Esophagus muscularis mucosa (tissue), 4 donors: ENCODE results near the gene UVSSA. TPM values are rescaled to one million over a fixed set of nuclear protein-coding genes. Genes with fewer than 3 reads are reported as not detected.

Experiments used
- DNase-seq: peaks from one replicate; pipeline ENCODE4 v3.0.0-alpha.2; 2017; ENCODE audit errors: extremely low spot score
- H3K27ac ChIP-seq, 4 donors: fragments of 200-600 bp; sonication (generic); replicated peaks in 1 of 4; 1 replicate in 3 of 4; 2 replicates in 1 of 4; pipeline ENCODE4 v1.5.1; 2016 to 2019; ENCODE audit warnings: mild to moderate bottlenecking in 1 of 4
- H3K27me3 ChIP-seq, 4 donors: fragments of 200-600 bp; sonication (generic); one replicate each; pipeline versions ENCODE4 v1.5.1 to v1.6.0; 2016 to 2019
- H3K36me3 ChIP-seq, 4 donors: fragments of 200-600 bp; sonication (generic); one replicate each; pipeline ENCODE4 v1.5.1; 2016 to 2019
- H3K4me1 ChIP-seq, 4 donors: fragments of 200-600 bp; sonication (generic); one replicate each; pipeline ENCODE4 v1.5.1; 2016 to 2019
- H3K4me3 ChIP-seq, 4 donors: fragments of 200-600 bp; sonication (generic); 1 replicate in 2 of 4; 2 replicates in 2 of 4; pipeline ENCODE4 v1.5.1; 2016 to 2019; ENCODE audit warnings: mild to moderate bottlenecking in 4 of 4, moderate library complexity in 1 of 4
- H3K9me3 ChIP-seq, 4 donors: fragments of 200-600 bp; sonication (generic); 1 replicate in 3 of 4; 2 replicates in 1 of 4; pipeline ENCODE4 v1.5.1; 2016 to 2019
- CTCF ChIP-seq, 3 experiments: fragments of 200-600 bp in 2 of 3; fragments of 450-650 bp in 1 of 3; sonication (generic) in 2 of 3; IDR thresholded peaks; one replicate each; pipeline ENCODE4 v1.5.1; 2017 to 2019; ENCODE audit warnings: antibody characterized with exemption in 3 of 3, mild to moderate bottlenecking in 2 of 3, moderate library complexity in 1 of 3
- EP300 ChIP-seq: sonication (generic); formaldehyde crosslinking; IDR thresholded peaks from one replicate; pipeline ENCODE4 v1.6.1; 2017; ENCODE audit warnings: antibody characterized with exemption
- POLR2A ChIP-seq: fragments of 450-650 bp; IDR thresholded peaks from one replicate; pipeline ENCODE4 v1.6.1; 2017; ENCODE audit warnings: antibody characterized with exemption, moderate library complexity, mild to moderate bottlenecking, low read depth
- POLR2AphosphoS5 ChIP-seq, 2 donors: sonication (generic); formaldehyde crosslinking; IDR thresholded peaks; one replicate each; pipeline ENCODE4 v1.6.1; 2017; ENCODE audit warnings: antibody characterized with exemption in 2 of 2
- WGBS: methylation state at CpG from one replicate; pipeline ENCODE4 v1.1.5; 2018; 5-methylcytosine and 5-hydroxymethylcytosine counted together
- intact Hi-C: fragments of 100-400 bp; cut with DNase I; formaldehyde crosslinking; loops from one replicate; pipeline ENCODE4 v1.15.1; 2023
- total RNA-seq, 4 donors: library from RNA; depleted of rRNA; stranded (reverse); fragments of >200 nt; gene quantifications; one replicate each; pipeline versions ENCODE4 v1.1.0 to v1.2.1, GENCODE V29; 2016

UVSSA gene
- total RNA-seq, 4 donors from 2014 or later = 8.9 to 16.5 (median 13.1) TPM

DNA sequence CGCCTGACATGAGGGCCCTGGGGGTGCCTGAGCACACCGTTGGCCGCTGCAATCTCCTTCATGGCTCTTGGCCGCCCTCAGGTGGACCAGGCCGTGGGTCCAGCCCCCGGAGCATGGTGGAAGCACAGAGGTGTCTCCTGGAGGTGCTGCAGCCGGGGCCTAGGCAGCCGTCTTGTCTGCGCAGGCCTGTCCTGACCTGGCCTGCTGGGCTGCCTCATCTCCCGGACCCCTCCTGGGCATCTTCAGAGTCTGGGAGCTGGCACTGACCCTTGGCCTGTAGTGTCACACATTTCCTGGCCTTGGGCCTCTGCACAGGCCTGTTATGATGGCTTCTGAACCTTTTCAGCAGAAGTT lies 20.9 kb downstream of the UVSSA start:
- no peak overlapping the region for H3K4me3 ChIP-seq
- H3K27ac ChIP-seq = no peak overlapping the region
- 93% methylated on average over 6 of the region's 10 CpGs for WGBS
- TF ChIP-seq POLR2AphosphoS5 (IDR thresholded peaks at IDR 0.05) = no peak
- no peak for TF ChIP-seq EP300
- TF ChIP-seq POLR2A = no peak
- TF ChIP-seq CTCF (IDR thresholded peaks at IDR 0.05) = no peak
- H3K9me3 ChIP-seq = no peaks in the 10 kb centered on the region
- intact Hi-C loops = no loop called here
- no peak for DNase-seq
- H3K4me1 ChIP-seq = no peaks in the 10 kb centered on the region
- peaks cover 20 to 82% (median 46%) of the 10 kb centered on the region in 4 donors for H3K36me3 ChIP-seq
- no peaks in the 10 kb centered on the region for H3K27me3 ChIP-seq

GRCh38 chr4:1368421-1369090 lies 21.5 kb downstream of the UVSSA start:
- intact Hi-C loops = no loop called here
- peaks cover 20 to 86% (median 50%) of the 10 kb centered on the region in 4 donors for H3K36me3 ChIP-seq
- no peak for DNase-seq

DNA sequence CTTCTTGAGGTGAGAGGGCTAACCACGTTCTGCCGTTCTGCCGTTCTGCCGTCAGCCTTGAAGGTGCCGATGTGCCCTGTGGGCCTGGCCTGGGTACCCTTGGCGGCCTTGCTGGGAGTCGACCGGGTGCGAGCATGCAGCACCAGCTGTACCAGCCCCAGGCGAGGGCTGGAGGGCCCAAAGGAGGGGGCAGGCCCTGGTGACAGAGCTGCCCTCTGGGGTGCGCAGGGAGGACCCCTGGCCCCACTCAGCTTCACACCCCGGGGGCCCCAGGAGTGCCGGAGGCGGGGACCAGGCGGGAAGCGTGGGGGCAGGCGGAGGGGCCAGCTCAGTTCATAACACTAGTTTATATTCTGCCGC lies 22.1 kb downstream of the UVSSA start:
- no peak for DNase-seq
- WGBS = 92% methylated on average over 8 of the region's 18 CpGs
- Histone ChIP-seq H3K9me3 (no peaks in the 10 kb centered on the region), H3K4me1 (no peaks in the 10 kb centered on the region), H3K27ac (no peak overlapping the region), H3K36me3 (peaks cover 20 to 91% (median 55%) of the 10 kb centered on the region in 4 donors), H3K4me3 (no peak overlapping the region), H3K27me3 (no peaks in the 10 kb centered on the region)
- TF ChIP-seq POLR2AphosphoS5 (IDR thresholded peaks at IDR 0.05) = no peak
- TF ChIP-seq POLR2A = no peak
- TF ChIP-seq CTCF (IDR thresholded peaks at IDR 0.05) = no peak
- no peak for TF ChIP-seq EP300
- intact Hi-C loops = no loop called here

More at GRCh38 chr4:1368421-1369090, 21.5 kb downstream of the UVSSA start:
- TF ChIP-seq EP300 (no peak), POLR2AphosphoS5 (IDR thresholded peaks at IDR 0.05) (no peak), CTCF (IDR thresholded peaks at IDR 0.05) (no peak), POLR2A (no peak)
- H3K27ac ChIP-seq = no peak overlapping the region
- H3K9me3 ChIP-seq = no peaks in the 10 kb centered on the region
- H3K4me3 ChIP-seq = no peak overlapping the region
- 93% methylated on average over 17 of the region's 24 CpGs for WGBS
- no peaks in the 10 kb centered on the region for H3K4me1 ChIP-seq
- H3K27me3 ChIP-seq = no peaks in the 10 kb centered on the region

GRCh38 chr4:1369479-1370079 lies 22.6 kb downstream of the UVSSA start:
- H3K27ac ChIP-seq = no peak overlapping the region
- H3K27me3 ChIP-seq = no peaks in the 10 kb centered on the region
- TF ChIP-seq POLR2A (no peak), CTCF (IDR thresholded peaks at IDR 0.05) (no peak), EP300 (no peak), POLR2AphosphoS5 (IDR thresholded peaks at IDR 0.05) (no peak)
- no peak for DNase-seq
- no peak overlapping the region for H3K4me3 ChIP-seq
- no peaks in the 10 kb centered on the region for H3K4me1 ChIP-seq
- intact Hi-C loops = no loop called here
- peaks cover 20 to 91% (median 57%) of the 10 kb centered on the region in 4 donors for H3K36me3 ChIP-seq
- WGBS = 95% methylated on average over 22 of the region's 22 CpGs
- H3K9me3 ChIP-seq = no peaks in the 10 kb centered on the region
